Osteoblast (primary cell): ENCODE results near the gene DLX4. TPM values are rescaled to one million over a fixed set of nuclear protein-coding genes. Genes with fewer than 3 reads are reported as not detected.

Experiments used
- DNase-seq: peaks from one replicate; pipeline ENCODE4 v3.0.0; 2011; ENCODE audit warnings: low spot score, mixed read lengths; ENCODE audit not compliant: insufficient read length; ENCODE audit errors: missing footprints
- H2AFZ ChIP-seq: 2 replicates; pipeline ENCODE4 v1.6.0; 2011; ENCODE audit warnings: mild to moderate bottlenecking, low read length
- H3K27ac ChIP-seq: 2 replicates; pipeline ENCODE4 v1.5.1; 2011; ENCODE audit warnings: mild to moderate bottlenecking, low read depth, low read length, moderate library complexity
- H3K27me3 ChIP-seq: 2 replicates; pipeline ENCODE4 v1.6.0; 2012; ENCODE audit warnings: mild to moderate bottlenecking, control low read depth, inconsistent platforms, low read length, moderate library complexity; ENCODE audit not compliant: insufficient read depth
- H3K36me3 ChIP-seq: 2 replicates; pipeline ENCODE4 v1.5.1; 2011; ENCODE audit warnings: mild to moderate bottlenecking, low read length, control low read depth, moderate library complexity; ENCODE audit not compliant: insufficient read depth
- H3K4me1 ChIP-seq: 2 replicates; pipeline ENCODE4 v1.5.1; 2011; ENCODE audit warnings: mild to moderate bottlenecking, low read length, control low read depth, moderate library complexity; ENCODE audit not compliant: insufficient read depth
- H3K4me2 ChIP-seq: 2 replicates; pipeline ENCODE4 v1.6.0; 2011; ENCODE audit warnings: mild to moderate bottlenecking, low read length; ENCODE audit not compliant: insufficient read depth
- H3K4me3 ChIP-seq: fragments of 200-600 bp; sonication (generic); 3 replicates; pipeline ENCODE4 v1.5.1; 2012; ENCODE audit warnings: mild to moderate bottlenecking, low read length, inconsistent platforms; ENCODE audit not compliant: insufficient read depth
- H3K79me2 ChIP-seq: 2 replicates; pipeline ENCODE4 v1.6.0; 2012; ENCODE audit warnings: mild to moderate bottlenecking, low read length, control low read depth, inconsistent platforms; ENCODE audit not compliant: insufficient read depth
- H3K9me3 ChIP-seq: 2 replicates; pipeline ENCODE4 v1.5.1; 2011; ENCODE audit warnings: low read depth, low read length, control low read depth
- H4K20me1 ChIP-seq: 2 replicates; pipeline ENCODE4 v1.6.0; 2012; ENCODE audit warnings: mild to moderate bottlenecking, low read length, control low read depth; ENCODE audit not compliant: insufficient read depth
- CTCF ChIP-seq: IDR thresholded peaks from 2 replicates; pipeline ENCODE4 v1.5.1; 2011; ENCODE audit warnings: mild to moderate bottlenecking, low read depth, low read length, moderate library complexity; ENCODE audit errors: extremely low read depth
- total RNA-seq: library from RNA; depleted of rRNA; stranded (reverse); fragments of >200 nt; gene quantifications from 2 replicates; pipeline ENCODE4 v1.2.3, GENCODE V29; 2012

The DLX4 gene
- under 0.01 TPM in 1 of 2 replicates, not detected in the other for total RNA-seq

- Histone ChIP-seq H3K4me3 (peak within 1 kb of the TSS; percentile 70), H3K27me3 (peaks cover 99% of the 10 kb centered on the region), H3K79me2 (no peaks in the 10 kb centered on the region), H3K4me1 (peaks cover 11% of the 10 kb centered on the region), H4K20me1 (no peaks in the 10 kb centered on the region), H2AFZ (peak within 1 kb of the TSS; percentile 56), H3K9me3 (no peaks in the 10 kb centered on the region), H3K4me2 (peak within 1 kb of the TSS; percentile 82), H3K27ac (no peak within 1 kb of the TSS), H3K36me3 (no peaks in the 10 kb centered on the region)
- DNase-seq, result peak; percentile 96
- no peak for TF ChIP-seq CTCF
Measured at GRCh38 chr17:49969134-49969759, at the start of gene DLX4. TSS of gene DLX4 (plus strand) at chr17:49969190. CDS start at chr17:49969469, 279 bp downstream.

GRCh38 chr17:49920030-49920769 lies 48.8 kb upstream of the DLX4 start:
- H3K27me3 ChIP-seq, result no peaks in the 10 kb centered on the region
- H3K79me2 ChIP-seq, result no peaks in the 10 kb centered on the region
- H3K36me3 ChIP-seq, result no peaks in the 10 kb centered on the region
- no peak overlapping the region for H3K27ac ChIP-seq
- no peak for TF ChIP-seq CTCF
- H3K4me3 ChIP-seq, result no peak overlapping the region
- H3K4me2 ChIP-seq, result no peak overlapping the region
- H3K4me1 ChIP-seq, result no peaks in the 10 kb centered on the region
- H4K20me1 ChIP-seq, result no peaks in the 10 kb centered on the region
- no peak for DNase-seq
- H3K9me3 ChIP-seq, result no peaks in the 10 kb centered on the region
- no peak overlapping the region for H2AFZ ChIP-seq

GRCh38 chr17:49922095-49922494 lies 46.9 kb upstream of the DLX4 start:
- Histone ChIP-seq H3K4me3 (no peak overlapping the region), H4K20me1 (no peaks in the 10 kb centered on the region), H3K4me2 (no peak overlapping the region), H3K4me1 (peaks cover 13% of the 10 kb centered on the region), H2AFZ (no peak overlapping the region), H3K79me2 (no peaks in the 10 kb centered on the region), H3K27me3 (no peaks in the 10 kb centered on the region), H3K36me3 (no peaks in the 10 kb centered on the region), H3K9me3 (no peaks in the 10 kb centered on the region), H3K27ac (no peak overlapping the region)
- DNase-seq, result no peak
- TF ChIP-seq CTCF, result no peak

GRCh38 chr17:49924116-49924515 lies 44.9 kb upstream of the DLX4 start:
- H3K4me2 ChIP-seq, result no peak overlapping the region
- H3K27me3 ChIP-seq, result no peaks in the 10 kb centered on the region
- no peak overlapping the region for H3K4me3 ChIP-seq
- DNase-seq, result no peak
- peaks cover 34% of the 10 kb centered on the region for H3K4me1 ChIP-seq
- H3K36me3 ChIP-seq, result no peaks in the 10 kb centered on the region
- no peak for TF ChIP-seq CTCF
- H3K79me2 ChIP-seq, result no peaks in the 10 kb centered on the region
- H2AFZ ChIP-seq, result no peak overlapping the region
- H4K20me1 ChIP-seq, result no peaks in the 10 kb centered on the region
- H3K27ac ChIP-seq, result no peak overlapping the region
- H3K9me3 ChIP-seq, result no peaks in the 10 kb centered on the region
